Measurements from ENCODE around the gene CDH1. TPM values are rescaled to one million over a fixed set of nuclear protein-coding genes. Genes with fewer than 3 reads are reported as not detected.

The CDH1 gene
- total RNA-seq, 6 donors from 2014 or later = 99.5 to 174 (median 132) TPM

DNA sequence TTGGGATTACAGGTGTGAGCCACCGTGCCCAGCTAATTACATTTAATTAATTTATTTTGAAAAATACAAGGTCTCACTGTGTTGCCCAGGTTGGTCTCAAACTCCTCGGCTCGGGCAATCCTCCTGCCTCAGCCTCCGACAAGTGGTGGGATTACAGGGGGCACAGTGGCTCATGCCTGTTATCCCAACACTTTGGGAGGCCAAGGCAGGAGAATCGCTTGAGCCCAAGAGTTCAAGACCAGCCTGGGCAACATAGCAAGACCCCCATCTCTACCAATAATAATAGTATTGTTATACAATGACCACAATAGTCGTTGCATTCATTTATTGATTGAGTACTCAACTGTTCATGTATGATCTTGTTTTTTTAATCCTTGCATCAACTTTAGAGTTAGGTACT, 22.0 kb downstream of the CDH1 start:
- DNase-seq = no peak
- WGBS, 2 donors = 96 to 99% methylated on average over 6 of the region's 6 CpGs
- no peaks in the 10 kb centered on the region for H3K36me3 ChIP-seq
- peaks cover 4 to 15% (median 13%) of the 10 kb centered on the region in 4 donors for H3K4me1 ChIP-seq
- H3K27me3 ChIP-seq = no peaks in the 10 kb centered on the region
- H3K9me3 ChIP-seq = no peaks in the 10 kb centered on the region
- H3K4me3 ChIP-seq = no peak overlapping the region
- TF ChIP-seq, protein P1, sequence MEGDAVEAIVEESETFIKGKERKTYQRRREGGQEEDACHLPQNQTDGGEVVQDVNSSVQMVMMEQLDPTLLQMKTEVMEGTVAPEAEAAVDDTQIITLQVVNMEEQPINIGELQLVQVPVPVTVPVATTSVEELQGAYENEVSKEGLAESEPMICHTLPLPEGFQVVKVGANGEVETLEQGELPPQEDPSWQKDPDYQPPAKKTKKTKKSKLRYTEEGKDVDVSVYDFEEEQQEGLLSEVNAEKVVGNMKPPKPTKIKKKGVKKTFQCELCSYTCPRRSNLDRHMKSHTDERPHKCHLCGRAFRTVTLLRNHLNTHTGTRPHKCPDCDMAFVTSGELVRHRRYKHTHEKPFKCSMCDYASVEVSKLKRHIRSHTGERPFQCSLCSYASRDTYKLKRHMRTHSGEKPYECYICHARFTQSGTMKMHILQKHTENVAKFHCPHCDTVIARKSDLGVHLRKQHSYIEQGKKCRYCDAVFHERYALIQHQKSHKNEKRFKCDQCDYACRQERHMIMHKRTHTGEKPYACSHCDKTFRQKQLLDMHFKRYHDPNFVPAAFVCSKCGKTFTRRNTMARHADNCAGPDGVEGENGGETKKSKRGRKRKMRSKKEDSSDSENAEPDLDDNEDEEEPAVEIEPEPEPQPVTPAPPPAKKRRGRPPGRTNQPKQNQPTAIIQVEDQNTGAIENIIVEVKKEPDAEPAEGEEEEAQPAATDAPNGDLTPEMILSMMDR (IDR thresholded peaks at IDR 0.05) = no peak
- TF ChIP-seq POLR2AphosphoS5 (IDR thresholded peaks at IDR 0.05) (no peak), EP300 (IDR thresholded peaks at IDR 0.05) (no peak), POLR2A (IDR thresholded peaks at IDR 0.05) (no peak)
- ATAC-seq (ENCODE audit: low FRiP score in 2 of 2) = no peak
- H3K27ac ChIP-seq = no peak overlapping the region

DNA sequence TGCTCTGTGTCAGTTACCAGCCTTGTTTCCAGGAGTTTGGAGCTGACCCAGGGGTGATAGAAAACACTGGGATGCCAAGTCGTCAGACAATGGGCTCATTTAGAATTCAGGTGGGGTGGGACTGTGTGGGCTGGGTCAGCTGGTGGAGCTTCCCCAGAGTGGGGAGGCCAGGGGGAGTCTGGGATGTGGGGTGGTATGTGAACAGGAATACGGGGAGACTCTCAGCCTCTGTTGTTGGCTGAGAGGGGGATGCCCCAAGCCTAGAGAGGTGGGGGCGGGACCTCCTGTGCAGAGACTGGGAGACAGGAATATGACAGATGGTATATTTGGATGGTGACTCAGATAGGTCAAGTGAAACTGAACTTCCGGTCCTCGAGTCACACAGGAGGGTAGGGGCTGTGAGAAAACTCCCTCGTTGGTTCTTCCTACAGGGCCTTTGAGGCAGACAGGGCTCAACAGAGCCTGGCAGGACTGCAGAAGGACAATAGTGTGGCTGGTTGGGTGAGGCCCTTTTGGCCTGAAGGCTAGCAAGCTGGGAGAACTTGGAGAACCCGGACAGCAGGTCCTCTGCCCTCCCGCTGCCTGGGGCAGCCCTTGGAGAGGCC, 23.7 kb downstream of the CDH1 start:
- ATAC-seq (ENCODE audit: low FRiP score in 2 of 2) (no peak), DNase-seq (peak in 1 of 2 donors; percentile 23)
- H3K4me3 ChIP-seq = no peak overlapping the region
- no peak overlapping the region for H3K27ac ChIP-seq
- WGBS, 2 donors = 53 to 60% methylated on average over 8 of the region's 8 CpGs
- peaks cover 4 to 15% (median 13%) of the 10 kb centered on the region in 4 donors for H3K4me1 ChIP-seq
- H3K36me3 ChIP-seq = no peaks in the 10 kb centered on the region
- no peaks in the 10 kb centered on the region for H3K9me3 ChIP-seq
- TF ChIP-seq EP300 (IDR thresholded peaks at IDR 0.05) = no peak
- TF ChIP-seq, protein P1 (IDR thresholded peaks at IDR 0.05) = no peak
- no peak for TF ChIP-seq POLR2AphosphoS5 (IDR thresholded peaks at IDR 0.05)
- no peak for TF ChIP-seq POLR2A (IDR thresholded peaks at IDR 0.05)
- no peaks in the 10 kb centered on the region for H3K27me3 ChIP-seq

DNA sequence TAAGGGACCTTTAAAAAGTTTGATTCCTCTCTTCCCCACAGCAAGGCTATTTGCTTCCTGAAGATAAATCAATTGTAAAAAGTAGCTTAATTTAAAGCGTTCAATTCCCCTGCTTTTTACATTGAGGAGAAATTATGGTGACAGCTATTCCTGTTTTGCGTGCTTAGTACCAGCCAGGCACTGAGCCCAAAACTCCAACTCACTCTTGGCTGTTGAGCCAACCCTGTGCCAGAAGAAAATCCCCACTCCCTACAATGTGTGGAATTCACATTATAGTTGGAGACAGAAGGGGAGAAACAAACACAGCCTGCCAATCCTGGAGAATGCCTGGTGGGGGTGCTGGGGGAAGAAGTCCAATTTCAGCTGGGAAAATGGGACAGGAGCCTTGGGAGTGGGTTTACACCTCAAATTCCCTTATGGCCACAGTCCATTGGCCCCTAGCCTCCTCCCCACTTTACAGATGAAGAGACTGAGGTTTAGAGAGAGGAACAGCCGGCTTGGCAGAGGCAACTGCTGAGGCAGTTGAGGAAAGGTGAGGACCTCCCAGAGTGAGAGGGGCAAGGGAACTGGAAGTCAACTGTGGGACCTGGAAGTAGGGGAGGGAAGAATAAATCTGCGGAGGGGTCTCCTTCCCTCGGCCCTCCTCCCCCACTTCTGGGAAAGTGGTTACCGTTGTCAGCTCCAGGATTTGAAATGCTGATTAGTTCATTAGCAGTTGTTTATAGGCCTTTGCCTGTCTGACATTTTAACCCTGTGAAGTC, 26.1 kb downstream of the CDH1 start:
- no peaks in the 10 kb centered on the region for H3K9me3 ChIP-seq
- peaks cover 3 to 10% (median 3%) of the 10 kb centered on the region in 4 donors for H3K4me1 ChIP-seq
- H3K4me3 ChIP-seq = no peak overlapping the region
- 36 to 37% methylated on average over 6 of the region's 6 CpGs for WGBS, 2 donors
- DNase-seq (no peak), ATAC-seq (ENCODE audit: low FRiP score in 2 of 2) (no peak)
- TF ChIP-seq POLR2A (IDR thresholded peaks at IDR 0.05) = no peak
- TF ChIP-seq, protein P1 (IDR thresholded peaks at IDR 0.05) = no peak
- no peaks in the 10 kb centered on the region for H3K27me3 ChIP-seq
- no peak overlapping the region for H3K27ac ChIP-seq
- H3K36me3 ChIP-seq = no peaks in the 10 kb centered on the region

DNA sequence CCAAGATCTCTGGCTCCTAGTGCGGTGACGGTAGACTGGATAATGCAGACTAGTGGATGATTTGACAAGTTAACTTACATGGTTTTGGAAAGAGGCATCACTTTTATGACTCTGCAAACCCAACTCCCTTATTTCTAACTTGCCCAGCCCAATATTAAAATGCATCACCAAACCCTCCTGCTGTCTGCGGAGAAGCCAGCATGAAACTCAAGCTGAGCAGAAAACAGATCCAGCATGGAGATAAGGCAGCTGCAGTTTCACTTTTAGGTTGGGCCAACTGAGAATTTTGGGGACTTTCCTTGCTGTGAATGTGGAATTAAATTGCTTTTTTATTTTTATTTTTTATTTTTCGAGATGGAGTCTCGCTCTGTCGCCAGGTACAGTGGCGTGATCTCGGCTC, 27.8 kb downstream of the CDH1 start:
- Histone ChIP-seq H3K27ac (no peak overlapping the region), H3K9me3 (no peaks in the 10 kb centered on the region), H3K27me3 (no peaks in the 10 kb centered on the region), H3K4me3 (no peak overlapping the region), H3K4me1 (peaks cover 3 to 10% (median 5%) of the 10 kb centered on the region in 4 donors), H3K36me3 (no peaks in the 10 kb centered on the region)
- WGBS, 2 donors = 78 to 83% methylated on average over 8 of the region's 8 CpGs
- TF ChIP-seq EP300 (IDR thresholded peaks at IDR 0.05) = no peak
- TF ChIP-seq POLR2AphosphoS5 (IDR thresholded peaks at IDR 0.05) = no peak
- TF ChIP-seq, protein P1 (IDR thresholded peaks at IDR 0.05) = no peak
- DNase-seq (no peak), ATAC-seq (ENCODE audit: low FRiP score in 2 of 2) (no peak)
